HepG2 (cell line): ENCODE measurements around the gene CNNM2. TPM values are rescaled to one million over a fixed set of nuclear protein-coding genes. Genes with fewer than 3 reads are reported as not detected.

Experiments
- ATAC-seq: fragments of 200-7000 bp; cut with Tn5 transposase; 3 replicates; pipeline ENCODE4 v1.9.1; 2020; ENCODE audit warnings: mild to moderate bottlenecking, moderate library complexity
- BruUV-seq: library from RNA; stranded (reverse); fragments of 400-500 nt; replicated peaks from 2 replicates; lab custom pipeline; 2021; lab: Mats Ljungman, UMichigan
- CTCF ChIA-PET: fragments of 300-600 bp; formaldehyde crosslinking; extraction: SDS; loops from one replicate; lab custom pipeline; 2021; ENCODE audit warnings: low total read pairs, inconsistent platforms, low intra/inter-chr PET ratio; lab: Yijun Ruan, JAX
- POLR2A ChIA-PET: fragments of 350-600 bp; sonication (Branson Sonifier 250); formaldehyde crosslinking; loops from one replicate; lab custom pipeline; 2020; ENCODE audit warnings: antibody characterized with exemption, inconsistent platforms; lab: Yijun Ruan, JAX
- DNase-seq: peaks from one replicate; pipeline ENCODE4 v3.0.0-alpha.2; 2015; ENCODE audit warnings: low spot score
- FAIRE-seq: peaks from 3 replicates; lab custom pipeline; 2011; peaks lifted over from hg19 to GRCh38; lab: Jason Lieb, UNC
- H2AFZ ChIP-seq: one replicate; pipeline ENCODE4 v1.6.1; 2011; ENCODE audit warnings: low read length, inconsistent platforms
- H3K27ac ChIP-seq: fragments of 300-600 bp; 3 replicates; pipeline ENCODE4 v1.8.0; 2011; ENCODE audit warnings: mixed run types, mild to moderate bottlenecking, mixed read lengths, low read length, inconsistent platforms; ENCODE audit not compliant: insufficient read depth; ENCODE audit errors: extremely low read length
- H3K27me3 ChIP-seq, 2 experiments: fragments of 200-600 bp in 1 of 2; 2 replicates in 1 of 2; 3 replicates in 1 of 2; pipeline versions ENCODE4 v1.6.0 to v1.8.0; 2011; ENCODE audit warnings: low read length in 2 of 2, mild to moderate bottlenecking in 2 of 2, moderate library complexity in 2 of 2, inconsistent platforms in 1 of 2; ENCODE audit not compliant: insufficient read depth in 2 of 2, control insufficient read depth in 1 of 2
- H3K36me3 ChIP-seq, 2 experiments: fragments of 200-600 bp in 1 of 2; replicated peaks in 1 of 2; 2 replicates in 1 of 2; 3 replicates in 1 of 2; pipeline versions ENCODE4 v1.5.1 to v1.8.0; 2011; ENCODE audit warnings: low read length in 2 of 2, inconsistent platforms in 1 of 2; ENCODE audit not compliant: insufficient read depth in 2 of 2, control insufficient read depth in 1 of 2
- H3K4me1 ChIP-seq: 2 replicates; pipeline ENCODE4 v1.5.1; 2012; ENCODE audit warnings: low read length, inconsistent platforms; ENCODE audit not compliant: insufficient read depth
- H3K4me2 ChIP-seq: 2 replicates; pipeline ENCODE4 v1.6.0; 2011; ENCODE audit warnings: low read depth, low read length, inconsistent platforms
- H3K4me3 ChIP-seq, 3 experiments: fragments of 200-600 bp in 1 of 3; sonication (generic), shearing (Covaris generic) in 1 of 3; replicated peaks in 1 of 3; 2 replicates each; pipeline ENCODE4 v1.5.1; 2011 to 2016; ENCODE audit warnings: low read length in 3 of 3, inconsistent platforms in 2 of 3, low read depth in 2 of 3, mild to moderate bottlenecking in 2 of 3, control low read depth in 1 of 3, mixed read lengths in 1 of 3; ENCODE audit not compliant: insufficient read depth in 1 of 3
- H3K79me2 ChIP-seq: one replicate; pipeline ENCODE4 v1.6.1; 2011; ENCODE audit warnings: low read length, inconsistent platforms; ENCODE audit not compliant: insufficient read depth
- H3K9ac ChIP-seq: 2 replicates; pipeline ENCODE4 v1.6.0; 2011; ENCODE audit warnings: mild to moderate bottlenecking, low read depth, low read length, inconsistent platforms; ENCODE audit not compliant: insufficient read depth
- H3K9me3 ChIP-seq: 2 replicates; pipeline ENCODE4 v1.5.1; 2012; ENCODE audit warnings: mild to moderate bottlenecking, low read length
- H4K20me1 ChIP-seq: 2 replicates; pipeline ENCODE4 v1.6.0; 2011; ENCODE audit warnings: inconsistent platforms, mild to moderate bottlenecking, low read length, moderate library complexity; ENCODE audit not compliant: insufficient read depth
- ARHGAP35 ChIP-seq: sonication (generic); formaldehyde crosslinking; IDR thresholded peaks from 2 replicates; pipeline ENCODE4 v1.9.0; 2022; ENCODE audit warnings: mild to moderate bottlenecking, inconsistent platforms, moderate library complexity, missing genetic modification reagents, borderline replicate concordance
- RFX5 ChIP-seq: IDR thresholded peaks from 2 replicates; pipeline ENCODE4 v1.6.1; 2011; ENCODE audit warnings: low read depth, low read length, improper control_type of control experiment
- ZNF10 ChIP-seq: sonication (generic); formaldehyde crosslinking; IDR thresholded peaks from 2 replicates; pipeline ENCODE4 v1.4.0; 2020; ENCODE audit warnings: mild to moderate bottlenecking, low read depth, missing genetic modification reagents, borderline replicate concordance
- ZNF253 ChIP-seq: sonication (generic); formaldehyde crosslinking; IDR thresholded peaks from 2 replicates; pipeline ENCODE4 v1.8.0; 2022; ENCODE audit warnings: mild to moderate bottlenecking, missing genetic modification reagents, borderline replicate concordance
- WGBS: methylation state at CpG from one replicate; pipeline ENCODE4 v1.1.6; 2017; ENCODE audit warnings: low lambda C conversion rate; 5-methylcytosine and 5-hydroxymethylcytosine counted together
- in situ Hi-C: cut with HindIII; loops from 2 replicates; pipeline ENCODE4 v1.10.0; 2017; ENCODE audit warnings: low pct_unique_long_range_greater_than_20kb; ENCODE audit not compliant: extremely low pct_ligation_motif_present
- intact Hi-C: fragments of 100-400 bp; cut with micrococcal nuclease; formaldehyde crosslinking; loops from one replicate; pipeline ENCODE4 v1.10.0; 2022; ENCODE audit not compliant: unreplicated experiment
- polyA plus RNA-seq, 8 experiments: library from polyadenylated mRNA; depleted of rRNA in 3 of 8; stranded (reverse) in 7 of 8; unstranded in 1 of 8; fragments of >200 nt; fragmentation: Illumina TruSeq in 4 of 8; extraction: Trizol in 4 of 8; gene quantifications; 2 replicates each; pipeline versions ENCODE4 v1.2.1 to v1.2.3, GENCODE V29; 2011 to 2016; ENCODE audit warnings: low read depth in 4 of 8, missing spikeins in 1 of 8, mixed read lengths in 1 of 8; ENCODE audit not compliant: insufficient read depth in 1 of 8
- total RNA-seq, 5 experiments: library from RNA; depleted of rRNA; stranded (reverse); fragments of >200 nt; fragmentation: Illumina TruSeq; extraction: Trizol; gene quantifications; 2 replicates each; pipeline ENCODE4 v1.2.3, GENCODE V29; 2016; ENCODE audit warnings: low read depth in 1 of 5
- TF ChIP-seq, protein P1 (sequence below): sonication (generic); formaldehyde crosslinking; IDR thresholded peaks from 2 replicates; pipeline ENCODE4 v1.4.0; 2020; ENCODE audit warnings: missing genetic modification reagents

The CNNM2 gene
- total and polyA plus RNA-seq, 2 of the 13 experiments (the other 11 are each of a cell fraction or from before 2014, with no cell fraction given): 7.1 to 9.0 TPM

DNA sequence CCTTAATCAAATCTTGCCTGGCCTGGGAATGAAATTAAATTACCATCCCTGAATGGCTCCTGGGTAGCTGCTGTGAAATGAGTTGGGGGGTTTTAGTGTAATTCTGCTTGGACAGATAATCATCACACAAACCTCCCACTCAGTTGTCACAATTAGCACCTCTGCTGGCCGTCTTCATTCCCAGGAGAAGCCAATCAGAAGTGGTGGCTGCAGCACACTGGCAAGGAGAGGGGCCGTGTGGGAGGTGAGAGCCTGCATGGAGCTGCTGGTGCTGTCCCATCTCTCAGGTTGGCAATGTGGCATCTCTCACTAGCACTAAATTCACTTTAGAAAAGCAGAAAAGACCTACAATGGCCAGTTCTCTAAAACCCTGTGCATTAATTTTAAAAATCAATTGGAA lies 182.5 kb downstream of the CNNM2 start:
- Histone ChIP-seq H3K9me3 (no peaks in the 10 kb centered on the region), H3K9ac (no peak overlapping the region), H3K4me2 (no peak overlapping the region), H3K4me3 (no peak overlapping the region), H2AFZ (no peak overlapping the region), H3K4me1 (no peaks in the 10 kb centered on the region), H4K20me1 (no peaks in the 10 kb centered on the region), H3K36me3 (peaks cover 21 to 71% of the 10 kb centered on the region in 2 experiments), H3K79me2 (no peaks in the 10 kb centered on the region), H3K27ac (no peak overlapping the region), H3K27me3 (no peaks in the 10 kb centered on the region)
- WGBS: 100% methylated on average over 2 of the region's 2 CpGs
- TF ChIP-seq ARHGAP35: no peak
- no peak for TF ChIP-seq RFX5
- DNase-seq (no peak), ATAC-seq (no peak), FAIRE-seq (no peak)
- BruUV-seq: no TSS peak
- ChIA-PET CTCF (no interaction called here), POLR2A (interaction anchor here (1.0 kb wide), 1 partner anchor 183 kb away, joined by 3 read pairs; the partner anchor contains the start of gene CNNM2)
- intact Hi-C loops (no loop called here), in situ Hi-C loops (no loop called here)

DNA sequence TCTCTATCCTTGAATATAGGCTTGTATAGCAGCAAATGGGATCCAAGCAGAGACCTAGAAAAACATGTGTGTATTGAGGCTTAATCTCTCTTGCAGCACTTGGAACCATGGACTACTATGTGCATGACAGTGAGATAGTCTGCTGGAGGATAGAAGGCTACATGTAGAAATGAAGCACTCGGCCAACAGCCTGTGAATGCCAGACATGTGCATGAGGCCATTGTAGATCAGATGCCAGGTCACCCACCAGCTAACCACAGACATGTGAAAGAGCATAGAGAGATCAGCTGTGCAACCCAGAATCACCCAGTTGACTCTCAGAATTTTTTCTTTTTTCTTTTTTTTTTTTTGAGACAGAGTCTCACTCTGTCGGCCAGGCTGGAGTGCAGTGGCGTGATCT lies 184.1 kb downstream of the CNNM2 start:
- WGBS: 99% methylated on average over 3 of the region's 3 CpGs
- no peak for DNase-seq

More for the DNA sequence above, 184.1 kb downstream of the CNNM2 start:
- ATAC-seq (no peak), FAIRE-seq (no peak)
- H3K4me2 ChIP-seq: no peak overlapping the region
- H3K79me2 ChIP-seq: no peaks in the 10 kb centered on the region
- H4K20me1 ChIP-seq: no peaks in the 10 kb centered on the region
- H3K27me3 ChIP-seq: no peaks in the 10 kb centered on the region
- ChIA-PET CTCF (no interaction called here), POLR2A (no interaction called here)
- peaks cover 22 to 78% of the 10 kb centered on the region in 2 experiments for H3K36me3 ChIP-seq
- no peak overlapping the region for H3K9ac ChIP-seq
- H3K27ac ChIP-seq: no peak overlapping the region
- intact Hi-C loops (no loop called here), in situ Hi-C loops (no loop called here)
- no peaks in the 10 kb centered on the region for H3K9me3 ChIP-seq
- no TSS peak for BruUV-seq
- H3K4me1 ChIP-seq: no peaks in the 10 kb centered on the region
- no peak overlapping the region for H3K4me3 ChIP-seq
- TF ChIP-seq ZNF10 (CRISPR knock-in tag): no peak
- no peak for TF ChIP-seq ZNF253 (CRISPR knock-in tag)
- TF ChIP-seq, protein P1, sequence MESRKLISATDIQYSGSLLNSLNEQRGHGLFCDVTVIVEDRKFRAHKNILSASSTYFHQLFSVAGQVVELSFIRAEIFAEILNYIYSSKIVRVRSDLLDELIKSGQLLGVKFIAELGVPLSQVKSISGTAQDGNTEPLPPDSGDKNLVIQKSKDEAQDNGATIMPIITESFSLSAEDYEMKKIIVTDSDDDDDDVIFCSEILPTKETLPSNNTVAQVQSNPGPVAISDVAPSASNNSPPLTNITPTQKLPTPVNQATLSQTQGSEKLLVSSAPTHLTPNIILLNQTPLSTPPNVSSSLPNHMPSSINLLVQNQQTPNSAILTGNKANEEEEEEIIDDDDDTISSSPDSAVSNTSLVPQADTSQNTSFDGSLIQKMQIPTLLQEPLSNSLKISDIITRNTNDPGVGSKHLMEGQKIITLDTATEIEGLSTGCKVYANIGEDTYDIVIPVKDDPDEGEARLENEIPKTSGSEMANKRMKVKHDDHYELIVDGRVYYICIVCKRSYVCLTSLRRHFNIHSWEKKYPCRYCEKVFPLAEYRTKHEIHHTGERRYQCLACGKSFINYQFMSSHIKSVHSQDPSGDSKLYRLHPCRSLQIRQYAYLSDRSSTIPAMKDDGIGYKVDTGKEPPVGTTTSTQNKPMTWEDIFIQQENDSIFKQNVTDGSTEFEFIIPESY (CRISPR knock-in tag): no peak
- no peak overlapping the region for H2AFZ ChIP-seq
